Forelimb muscle (tissue), 1 donor: ENCODE results near the gene AHRR. TPM values are rescaled to one million over a fixed set of nuclear protein-coding genes. Genes with fewer than 3 reads are reported as not detected.
"Not testable (repeated sequence)": the region's sequence is repeated elsewhere in the genome, so short reads cannot be mapped to it uniquely, and the experiment has no call there.

Experiments used
- DNase-seq: peaks from one replicate; pipeline ENCODE4 v3.0.0-alpha.2; 2013; ENCODE audit warnings: low read depth
- polyA plus RNA-seq: library from polyadenylated mRNA; unstranded; fragments of 120-200 nt; gene quantifications from one replicate; pipeline ENCODE4 v1.2.1, GENCODE V29; 2013; ENCODE audit not compliant: insufficient read length

The AHRR gene
- polyA plus RNA-seq, 1 donor, result 5.0 TPM

DNA sequence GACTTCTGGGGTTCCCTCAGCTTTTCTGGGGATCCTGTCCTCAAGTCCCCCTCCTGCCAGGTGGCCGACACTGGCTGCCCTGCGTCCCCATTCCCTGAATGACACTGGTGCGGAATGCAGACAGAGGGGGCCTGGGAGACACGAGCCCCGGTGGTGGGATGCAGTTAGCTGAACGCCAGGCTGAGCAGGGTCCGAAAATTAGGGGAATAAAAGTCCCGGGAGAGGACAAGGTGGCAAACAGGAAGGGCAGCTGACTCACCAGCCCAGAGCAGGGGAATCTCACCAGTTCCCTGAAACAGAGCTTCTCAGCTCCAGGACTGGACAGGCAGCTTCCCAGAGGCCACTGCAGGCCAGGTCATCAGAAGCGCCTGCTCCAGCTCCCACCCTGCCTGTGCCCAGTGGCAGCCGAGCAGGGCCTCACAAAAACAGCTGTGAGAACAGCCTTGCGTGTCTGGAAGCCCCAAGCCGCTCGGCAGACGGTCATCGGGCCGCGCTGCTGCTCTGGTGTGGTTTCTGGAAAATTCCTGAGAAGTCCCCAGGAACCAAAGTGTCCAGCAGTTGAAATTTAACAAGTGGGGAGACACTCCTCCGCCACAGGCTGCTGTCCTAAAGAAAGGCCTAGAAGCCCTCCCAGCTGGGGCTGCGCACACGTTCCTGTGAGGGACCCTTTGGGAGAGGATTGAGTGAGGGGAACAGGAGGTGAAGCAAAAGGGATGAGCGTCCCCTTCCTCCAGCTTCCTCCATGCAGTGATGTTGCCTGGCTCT lies 73.8 kb downstream of the AHRR start:
- DNase-seq, result no peak

DNA sequence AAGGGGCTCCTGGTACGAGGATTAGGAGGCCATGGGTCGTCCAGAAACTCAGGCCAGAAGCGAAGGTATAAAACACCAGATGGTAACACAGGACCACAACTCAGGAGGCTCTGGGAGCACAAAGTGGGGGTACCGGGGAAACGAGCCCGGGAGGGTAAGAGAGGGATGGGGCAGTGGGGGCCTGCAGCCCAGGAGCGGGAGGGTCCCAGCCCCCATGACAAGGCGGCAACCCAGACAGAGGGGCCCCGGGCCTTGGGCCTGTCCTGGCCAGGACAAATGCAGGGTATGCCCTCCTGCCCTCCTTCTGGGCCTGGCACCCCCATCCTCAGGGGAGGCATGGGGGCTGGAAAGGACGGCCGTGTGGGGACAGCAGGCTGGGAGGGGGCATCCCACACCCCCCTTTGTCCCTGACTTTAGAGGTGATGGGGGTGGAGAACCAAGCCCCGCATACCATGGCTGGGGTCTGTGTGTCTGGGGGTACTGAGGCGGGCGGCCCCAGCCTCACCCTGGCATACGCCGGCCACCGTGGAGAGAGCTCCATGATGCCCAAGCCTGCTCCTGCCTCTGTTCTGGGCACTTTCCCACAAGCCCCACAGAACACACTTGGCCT lies 74.5 kb downstream of the AHRR start:
- DNase-seq, result no peak

DNA sequence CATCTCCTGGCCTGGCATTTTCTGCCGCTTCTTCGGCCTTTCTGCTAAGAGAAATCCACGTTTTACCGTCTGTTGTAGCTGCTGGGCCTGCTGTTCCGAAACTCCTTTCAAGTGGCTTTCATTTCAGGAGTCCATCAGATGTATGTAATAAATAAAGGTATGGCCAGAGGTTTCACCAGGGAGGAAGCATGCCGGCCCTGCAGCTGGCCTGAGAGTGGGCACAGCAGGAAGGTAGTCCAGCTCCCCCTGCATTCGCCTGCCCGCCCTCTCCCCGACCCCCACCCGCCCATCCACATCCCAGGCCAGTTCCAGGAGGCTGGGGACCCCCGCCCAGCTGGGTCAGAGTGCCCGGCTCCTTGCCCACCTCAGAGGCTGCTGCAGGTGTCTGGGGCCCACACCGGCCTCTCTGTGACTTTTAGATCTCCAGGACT lies 75.0 kb downstream of the AHRR start:
- DNase-seq, result no peak

DNA sequence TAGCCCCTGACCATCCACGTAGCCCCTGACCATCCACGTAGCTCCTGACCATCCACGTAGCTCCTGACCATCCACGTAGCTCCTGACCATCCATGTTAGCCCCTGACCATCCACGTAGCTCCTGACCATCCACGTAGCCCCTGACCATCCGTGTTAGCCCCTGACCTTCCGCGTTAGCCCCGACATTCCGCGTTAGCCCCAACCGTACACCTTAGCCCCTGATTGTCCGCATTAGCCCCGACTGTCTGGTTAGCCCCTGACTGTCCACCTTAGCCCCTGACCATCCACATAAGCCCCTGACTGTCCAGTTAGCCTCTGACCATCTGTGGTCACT lies 76.6 kb downstream of the AHRR start:
- not testable (repeated sequence) for DNase-seq

DNA sequence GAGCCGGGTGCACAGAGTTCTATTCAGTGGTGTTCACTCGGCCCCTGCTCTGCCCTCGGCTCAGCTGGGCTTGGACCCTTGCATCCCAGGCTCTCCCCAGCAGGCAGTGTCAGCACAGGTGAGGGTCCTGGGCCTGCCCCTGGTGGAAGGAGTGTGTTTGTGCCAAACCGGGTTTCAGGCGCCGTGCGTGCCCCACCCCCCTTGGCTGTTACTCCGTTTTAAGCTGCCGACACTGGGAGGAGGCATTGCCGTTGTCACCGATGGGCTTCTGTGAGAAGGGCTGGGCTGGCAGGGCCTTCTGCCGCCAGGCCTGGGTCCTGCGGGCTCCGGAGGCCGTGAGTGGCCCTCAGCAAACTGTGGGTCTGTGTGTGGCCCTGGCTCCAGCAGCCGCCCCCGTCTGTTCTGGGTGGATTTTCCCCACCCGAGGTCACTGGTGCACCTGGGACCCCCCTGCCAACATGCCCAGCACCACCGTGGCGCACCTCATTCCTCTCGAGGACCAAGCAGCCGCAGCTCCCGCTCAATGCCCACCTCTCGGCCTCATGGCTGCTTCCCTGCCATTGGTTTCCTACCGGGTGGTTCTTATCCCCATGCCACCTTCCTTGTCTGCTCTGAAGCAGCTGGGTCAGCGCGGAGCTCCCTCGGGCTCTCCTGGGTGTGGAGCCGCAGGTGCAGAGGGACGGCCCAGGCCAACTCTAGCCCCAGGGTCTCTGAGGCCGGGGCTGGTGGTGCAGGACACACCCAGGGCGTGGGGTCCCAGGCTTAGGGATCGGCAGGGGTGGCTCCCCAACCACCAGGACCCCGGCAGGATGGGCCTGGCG lies 77.2 kb downstream of the AHRR start:
- no peak for DNase-seq

DNA sequence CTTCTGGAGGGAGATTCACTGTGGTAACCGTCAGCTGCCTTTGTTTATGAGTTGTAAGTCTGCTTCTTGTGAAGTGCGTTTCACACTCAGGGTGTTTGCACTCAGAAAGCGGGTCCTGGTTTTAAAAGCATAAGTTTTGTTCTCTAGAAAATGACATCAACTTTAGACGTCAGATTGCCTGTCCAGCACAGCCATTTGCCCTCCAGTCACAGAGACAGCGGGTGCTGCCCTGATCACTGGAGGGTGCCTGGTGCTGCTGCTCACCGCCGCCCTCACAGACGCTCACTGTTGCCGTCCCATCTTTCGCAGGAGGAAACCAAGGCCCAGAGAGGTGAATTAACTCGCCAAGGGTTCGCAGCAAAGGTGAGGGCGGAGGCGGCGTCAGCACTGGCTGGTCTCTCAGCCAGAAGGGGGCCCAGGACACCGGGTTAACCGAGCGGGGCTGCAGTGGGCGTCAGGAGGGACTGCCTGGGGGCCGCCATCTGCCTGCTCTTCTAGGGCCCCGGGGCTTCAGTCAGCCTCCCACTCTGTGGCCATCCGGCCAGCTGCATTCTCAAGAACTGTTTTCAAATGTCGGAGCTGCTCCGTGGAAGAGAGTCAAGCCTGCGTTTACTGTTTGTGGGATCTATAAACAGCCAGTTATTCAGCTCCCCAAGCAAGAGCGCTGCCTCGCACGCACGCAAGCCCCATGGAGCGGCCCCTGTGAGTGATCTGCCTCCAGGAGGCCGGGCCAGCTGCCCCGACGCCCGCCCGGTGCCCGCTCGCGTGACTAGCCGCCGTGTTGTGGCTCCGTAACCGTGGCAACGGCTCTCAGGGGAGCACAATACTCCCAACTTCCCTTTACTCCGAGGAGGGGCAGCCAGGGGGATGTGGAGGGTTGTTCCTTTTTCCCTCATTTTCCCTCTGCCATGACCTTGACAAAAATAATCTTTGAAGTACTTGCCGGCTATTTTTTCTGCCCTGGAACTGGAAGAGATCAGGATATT lies 78.1 kb downstream of the AHRR start:
- DNase-seq, result peak; percentile 69

DNA sequence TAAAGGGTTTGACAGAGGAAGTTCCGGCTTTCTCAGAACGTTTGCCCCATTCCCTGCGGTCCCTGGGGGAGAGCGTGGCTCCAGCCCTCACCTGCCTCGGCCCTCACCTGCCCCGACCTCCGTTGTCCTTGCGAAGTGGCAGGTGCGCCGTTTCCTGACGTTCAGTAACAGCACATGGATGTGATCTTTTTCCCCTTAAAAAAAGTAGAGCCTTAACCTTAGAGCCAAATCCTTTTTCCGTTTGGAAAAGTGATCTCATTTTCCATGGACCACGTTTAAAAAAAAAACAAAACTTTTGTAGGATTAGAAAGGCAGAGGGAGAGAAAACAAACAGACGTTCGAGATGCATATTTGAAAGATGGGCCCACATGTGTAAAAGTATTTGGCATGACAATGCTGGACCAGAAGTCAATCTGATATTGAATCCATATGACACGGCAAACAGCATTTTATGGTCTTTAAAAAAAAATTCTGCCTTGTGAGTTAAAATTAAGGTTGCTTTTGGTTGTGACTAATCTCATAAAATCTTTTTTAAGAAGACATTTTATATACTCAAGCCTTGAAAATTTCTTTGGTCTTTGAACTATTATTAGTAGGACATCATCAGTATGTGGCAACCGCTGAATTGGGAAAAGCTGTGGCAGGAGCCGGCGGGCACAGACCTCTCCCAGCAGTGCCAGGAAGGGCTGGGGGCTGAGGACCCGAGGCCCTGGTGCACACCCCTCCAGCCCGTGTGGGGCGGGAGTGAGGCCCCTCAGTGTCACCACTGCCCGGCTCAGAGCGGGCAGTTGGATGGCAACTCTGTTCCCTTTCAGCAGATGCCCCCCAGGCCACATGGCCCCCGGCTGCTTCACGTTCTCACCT lies 79.0 kb downstream of the AHRR start:
- peak; percentile 81 for DNase-seq

DNA sequence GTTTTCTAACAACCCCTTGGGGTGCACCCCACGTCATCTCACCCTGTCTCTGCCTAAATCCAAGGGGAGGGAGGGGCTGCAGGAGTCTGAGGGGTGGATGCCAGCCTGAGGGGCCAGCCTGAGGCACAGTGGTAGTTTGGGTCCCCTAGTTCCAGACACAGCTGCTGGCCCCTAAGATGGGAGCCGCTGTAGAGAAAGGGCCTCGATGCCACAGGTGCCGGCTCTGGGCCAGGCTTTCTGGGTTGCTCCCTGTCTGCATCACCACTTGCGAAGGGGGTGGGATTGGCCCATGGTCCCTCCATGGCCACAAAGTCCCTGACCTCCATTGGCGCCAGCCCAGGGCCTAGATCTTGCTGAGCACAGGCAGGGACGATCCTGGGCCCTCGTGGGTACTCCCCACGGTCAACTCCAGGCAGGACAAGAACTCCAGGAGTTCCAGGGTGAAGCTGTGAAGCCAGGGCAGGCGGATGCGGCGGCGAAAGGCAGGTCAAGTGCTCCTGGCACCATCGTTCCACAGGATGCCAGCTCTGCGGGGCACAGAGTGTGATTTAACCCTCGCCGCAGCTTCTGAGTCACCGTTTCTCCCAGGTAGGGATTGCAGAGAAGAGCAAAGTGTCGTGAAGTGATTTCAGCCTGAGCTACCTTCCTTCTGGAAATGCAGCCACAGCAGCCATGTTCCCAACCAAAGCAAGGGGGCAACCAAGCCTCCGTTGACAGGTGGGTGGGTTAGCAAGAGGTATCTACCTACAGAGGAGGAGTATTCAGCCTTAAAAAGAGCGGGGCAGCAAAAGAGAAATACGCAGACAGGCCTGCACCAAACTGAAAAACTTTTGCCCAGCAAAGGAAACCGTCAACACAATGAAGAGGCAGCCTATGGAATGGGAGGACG lies 79.9 kb downstream of the AHRR start:
- DNase-seq, result no peak

DNA sequence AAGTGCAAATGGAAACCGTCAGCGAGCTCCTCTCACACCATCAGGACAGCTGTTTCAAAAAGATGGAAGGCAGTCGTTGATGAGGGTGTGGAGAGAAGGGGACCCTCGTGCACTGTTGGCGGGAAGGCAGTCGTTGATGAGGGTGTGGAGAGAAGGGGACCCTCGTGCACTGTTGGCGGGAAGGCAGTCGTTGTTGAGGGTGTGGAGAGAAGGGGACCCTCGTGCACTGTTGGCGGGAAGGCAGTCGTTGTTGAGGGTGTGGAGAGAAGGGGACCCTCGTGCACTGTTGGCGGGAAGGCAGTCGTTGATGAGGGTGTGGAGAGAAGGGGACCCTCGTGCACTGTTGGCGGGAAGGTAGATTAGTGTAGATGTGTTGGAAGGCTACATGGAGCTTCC lies 80.7 kb downstream of the AHRR start:
- not testable (repeated sequence) for DNase-seq

DNA sequence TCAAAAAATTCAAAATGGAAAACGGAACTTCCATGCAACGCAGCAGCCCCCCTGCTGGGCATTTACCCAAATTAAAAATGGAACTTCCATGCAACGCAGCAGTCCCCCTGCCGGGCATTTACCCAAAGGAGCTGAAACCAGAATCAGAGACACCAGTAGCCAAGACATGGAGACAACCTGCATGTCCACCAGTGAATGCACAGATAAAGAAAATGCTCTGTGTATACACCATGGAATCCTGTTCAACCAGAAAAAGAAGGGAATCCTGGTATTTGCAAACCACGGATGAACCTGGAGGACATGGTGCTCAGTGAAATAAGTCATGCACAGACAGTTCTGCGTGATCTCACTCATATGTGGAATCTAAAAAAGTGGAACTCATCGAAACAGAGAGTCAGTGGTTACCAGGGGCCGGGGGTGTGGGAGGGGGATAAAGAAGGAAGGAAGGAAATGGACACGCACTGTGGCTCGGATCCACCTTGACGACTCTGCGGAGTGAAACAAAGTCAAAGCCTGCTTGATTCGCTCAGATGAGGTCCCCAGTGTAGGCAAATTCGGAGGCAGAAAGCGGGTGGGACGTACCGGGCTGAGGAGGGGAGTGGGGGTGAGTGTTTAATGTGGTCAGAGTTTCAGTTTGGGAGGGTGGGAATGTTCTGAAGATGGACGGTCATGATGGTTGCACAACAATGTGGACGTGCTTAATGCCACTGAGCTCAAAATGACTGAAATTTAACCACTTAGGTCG lies 81.3 kb downstream of the AHRR start:
- no peak for DNase-seq

DNA sequence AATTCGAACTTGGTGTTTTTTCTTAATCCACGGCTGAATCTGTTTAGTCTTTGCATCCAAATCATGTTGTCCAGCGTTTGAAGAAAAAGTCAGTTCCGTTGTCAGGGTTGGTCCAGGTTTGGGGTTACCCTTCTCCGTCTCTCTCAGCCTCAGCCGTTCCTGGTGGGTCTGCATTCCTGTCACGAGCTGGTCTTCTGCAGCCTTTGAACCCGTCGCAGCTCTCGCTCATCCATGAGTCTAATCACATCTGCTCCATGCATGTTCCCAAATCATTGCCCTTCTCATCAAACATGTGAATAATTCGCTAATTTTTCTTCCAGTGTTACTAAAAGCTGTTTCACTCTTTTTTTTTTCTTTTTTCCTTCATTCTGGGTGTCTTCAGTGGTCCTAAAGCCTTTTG lies 82.5 kb downstream of the AHRR start:
- no peak for DNase-seq

DNA sequence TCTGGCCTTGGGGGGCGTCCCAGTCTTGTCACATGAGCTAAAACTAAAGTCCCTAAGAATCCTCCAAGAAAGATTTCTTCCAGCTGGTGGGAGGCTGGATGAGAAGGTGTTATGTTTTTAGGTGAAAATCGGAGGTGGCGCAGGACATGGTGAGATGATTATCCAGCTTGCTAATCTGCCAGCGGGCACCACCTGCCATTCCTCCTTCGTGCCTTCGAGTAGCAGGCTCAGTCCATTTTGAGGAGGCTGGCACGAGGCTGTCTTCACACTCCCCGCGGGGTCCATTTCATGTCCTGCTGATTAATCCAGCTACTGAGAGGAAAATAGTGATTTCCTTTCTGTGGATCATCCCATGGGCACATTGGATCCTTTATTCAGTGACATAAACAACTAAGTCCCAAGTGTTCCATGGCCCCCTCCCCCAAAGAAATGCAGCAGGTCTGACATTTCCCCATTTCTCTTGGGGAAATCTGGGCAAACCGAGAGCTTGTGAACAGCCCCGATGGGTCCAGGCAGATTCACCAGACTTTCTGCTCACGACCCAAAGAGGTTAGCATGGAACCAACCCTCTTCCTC lies 83.2 kb downstream of the AHRR start:
- no peak for DNase-seq

DNA sequence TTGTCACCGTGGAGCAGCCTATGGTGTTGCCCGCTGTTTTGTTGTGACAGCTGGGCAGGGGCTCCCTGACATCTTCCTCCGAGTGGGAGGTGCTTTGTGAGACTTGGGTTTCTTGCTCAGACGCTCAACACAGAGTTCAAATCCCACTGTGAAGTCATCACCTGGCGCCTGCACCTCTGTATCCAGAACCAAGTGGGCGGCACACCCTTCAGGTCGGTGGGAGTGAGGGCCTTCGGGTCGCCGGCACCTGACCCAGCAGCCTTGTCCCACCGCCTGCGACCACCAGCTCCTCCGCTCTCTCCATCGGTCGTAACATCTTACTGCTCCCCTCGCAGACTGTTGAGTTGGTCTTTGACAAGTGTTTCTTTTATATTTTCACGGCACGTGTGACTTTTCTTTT lies 83.9 kb downstream of the AHRR start:
- DNase-seq, result no peak

DNA sequence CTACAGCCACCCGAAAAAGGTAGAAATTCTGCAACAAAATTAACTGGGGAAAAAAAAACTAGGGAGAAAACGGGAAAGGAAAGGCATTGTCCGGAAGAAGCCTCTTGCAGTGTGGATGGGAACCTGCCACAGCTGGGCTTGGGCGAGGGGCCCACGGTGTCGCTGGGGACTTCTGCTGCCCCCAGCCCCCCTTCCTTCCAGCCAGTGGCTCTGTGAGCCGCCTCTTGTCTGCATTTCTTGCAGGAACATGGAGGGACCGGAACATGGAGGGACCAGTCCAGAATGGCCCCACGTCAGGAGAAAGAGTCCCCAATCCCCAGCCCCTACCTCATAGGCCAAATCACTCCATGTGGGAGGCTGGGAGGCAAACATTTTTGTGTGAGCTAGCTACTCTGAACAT lies 84.5 kb downstream of the AHRR start:
- DNase-seq, result no peak

DNA sequence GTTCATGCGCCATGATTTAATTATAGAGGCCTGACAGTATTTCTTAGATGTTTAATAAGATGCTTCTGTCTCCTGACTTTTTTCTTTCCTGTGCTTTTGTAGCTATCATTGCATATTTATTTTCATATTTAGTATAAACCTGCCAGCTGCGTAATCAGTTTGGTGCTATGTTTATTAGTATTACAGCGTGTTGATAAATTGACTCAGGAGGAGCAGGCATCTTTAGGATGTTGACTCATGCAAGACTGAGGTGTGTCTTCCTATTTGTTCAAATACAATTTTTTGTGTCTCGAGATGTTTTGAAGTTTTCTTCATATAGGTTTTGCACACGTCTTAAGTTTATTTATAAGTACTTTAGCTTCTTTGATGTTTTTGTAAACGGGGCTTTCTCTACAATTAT lies 85.5 kb downstream of the AHRR start:
- DNase-seq, result no peak

DNA sequence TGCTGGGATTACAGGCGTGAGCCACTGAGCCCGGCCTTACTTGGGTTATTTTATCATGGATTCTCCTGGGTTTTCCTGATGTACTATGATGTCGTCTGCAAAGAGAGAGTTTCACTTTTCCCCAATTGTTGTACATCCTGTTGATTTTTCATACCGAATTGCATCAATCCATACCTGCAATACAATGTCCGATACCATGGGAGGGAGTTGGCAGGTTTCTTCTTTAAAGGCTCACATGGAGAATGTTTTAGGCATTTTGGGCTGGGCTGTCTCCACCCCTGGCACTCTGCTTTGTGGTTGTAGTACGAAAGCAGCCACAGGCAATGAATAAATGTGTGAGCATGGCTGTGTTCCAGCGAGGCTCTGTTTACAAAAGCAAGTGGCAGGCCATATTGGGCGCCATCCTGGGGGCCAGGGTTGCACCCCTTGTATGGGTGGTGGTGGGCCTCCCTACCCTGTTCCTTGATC lies 86.3 kb downstream of the AHRR start:
- DNase-seq, result no peak

DNA sequence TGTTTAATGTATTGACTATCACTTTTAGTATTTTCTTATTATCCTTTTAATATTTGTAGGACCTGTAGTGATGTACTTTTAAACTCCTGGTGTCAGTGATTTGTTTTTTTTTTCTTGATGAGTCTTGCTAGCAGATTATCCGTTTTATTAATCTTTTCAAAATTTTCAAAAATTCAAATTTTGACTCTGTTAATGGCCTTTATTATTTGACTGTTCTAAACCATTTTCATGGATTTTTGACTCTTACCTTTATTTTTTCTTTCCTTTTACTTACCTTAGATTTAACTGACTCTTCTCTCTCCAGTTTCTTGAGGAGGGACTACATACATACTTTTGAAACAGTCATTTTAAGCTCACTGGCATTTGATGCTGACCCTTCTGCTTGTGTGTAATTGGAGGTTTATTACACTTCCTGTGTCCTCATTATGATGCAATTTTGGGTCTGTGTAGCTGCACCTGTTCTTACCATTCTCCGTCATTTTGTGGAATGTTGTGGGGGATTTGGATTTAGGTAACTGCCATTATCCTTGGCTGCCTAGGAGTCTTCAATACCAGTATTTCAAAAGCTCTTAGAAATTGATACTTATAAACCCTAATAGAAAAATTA lies 89.5 kb downstream of the AHRR start:
- DNase-seq, result no peak

DNA sequence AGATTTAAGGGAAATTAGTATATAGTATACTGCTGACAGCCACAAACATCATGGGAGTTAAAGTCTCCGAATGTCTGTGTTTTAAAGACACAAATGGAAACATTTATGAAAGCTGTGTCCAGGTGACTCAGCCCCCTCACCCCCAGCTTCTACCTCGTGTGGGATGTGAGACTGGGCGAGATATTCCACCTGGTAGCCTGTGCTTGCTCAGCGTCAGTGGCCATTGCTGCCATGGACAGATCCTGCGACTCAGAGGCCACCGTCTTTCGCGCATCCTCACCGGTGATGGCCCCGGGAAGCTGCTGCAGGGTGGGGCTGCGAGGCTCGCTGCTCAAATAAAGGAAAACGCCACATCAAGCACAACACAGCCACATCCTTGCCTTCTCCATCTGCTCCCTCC lies 90.2 kb downstream of the AHRR start:
- DNase-seq, result no peak
